SW480 (cell line): ENCODE measurements around the gene BCAM.
A peak's percentile ranks its signal among the peaks of the same experiment; 100 is the strongest.
"Not testable (repeated sequence)": the region's sequence is repeated elsewhere in the genome, so short reads cannot be mapped to it uniquely, and the experiment has no call there.

Experiments used
- DNase-seq: peaks from one replicate; pipeline ENCODE4 v3.0.0-alpha.2; 2016; ENCODE audit warnings: low spot score

The BCAM gene

DNA sequence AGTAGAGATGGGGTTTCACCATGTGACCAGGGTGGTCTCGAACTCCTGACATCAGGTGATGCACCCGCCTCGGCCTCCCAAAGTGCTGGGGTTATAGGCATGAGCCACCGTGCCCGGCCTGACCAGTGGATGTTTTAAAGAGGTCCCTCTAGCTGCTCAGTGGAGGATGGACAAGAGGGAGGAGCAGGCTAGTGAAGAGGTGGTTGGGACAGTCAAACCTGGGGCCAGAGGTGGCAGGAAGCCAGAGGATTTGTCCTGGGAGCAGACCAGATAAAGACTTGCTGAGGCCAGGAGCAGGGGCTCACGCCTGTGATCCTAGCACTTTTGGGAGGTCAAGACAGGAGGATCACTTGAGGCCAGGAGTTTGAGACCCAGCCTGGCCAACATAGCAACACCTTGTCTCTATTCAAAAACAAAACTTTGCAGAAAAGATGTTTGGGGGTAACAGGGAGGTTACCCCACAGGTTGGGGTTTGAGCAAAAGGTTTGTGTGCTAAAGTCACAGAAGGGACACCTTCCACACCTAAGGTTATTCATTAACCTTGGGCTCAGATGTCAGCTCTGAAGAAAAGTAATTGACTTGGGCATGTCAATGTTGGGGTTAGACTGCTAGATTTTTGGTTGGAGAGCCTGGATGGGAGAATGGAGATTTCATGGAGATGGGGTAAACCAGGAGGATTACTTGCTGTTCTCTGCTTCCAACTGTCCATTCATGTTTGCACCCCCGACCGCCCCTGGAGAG is 9.0 kb downstream of the BCAM start:
- DNase-seq: no peak

- DNase-seq: no peak
These were observed 9.6 kb downstream of the BCAM start for GRCh38 chr19:44818466-44819031.

GRCh38 chr19:44819246-44819832 is 10.4 kb downstream of the BCAM start:
- DNase-seq: no peak

- no peak for DNase-seq
These were observed 12.0 kb downstream of the BCAM start for GRCh38 chr19:44820648-44821609.

DNA sequence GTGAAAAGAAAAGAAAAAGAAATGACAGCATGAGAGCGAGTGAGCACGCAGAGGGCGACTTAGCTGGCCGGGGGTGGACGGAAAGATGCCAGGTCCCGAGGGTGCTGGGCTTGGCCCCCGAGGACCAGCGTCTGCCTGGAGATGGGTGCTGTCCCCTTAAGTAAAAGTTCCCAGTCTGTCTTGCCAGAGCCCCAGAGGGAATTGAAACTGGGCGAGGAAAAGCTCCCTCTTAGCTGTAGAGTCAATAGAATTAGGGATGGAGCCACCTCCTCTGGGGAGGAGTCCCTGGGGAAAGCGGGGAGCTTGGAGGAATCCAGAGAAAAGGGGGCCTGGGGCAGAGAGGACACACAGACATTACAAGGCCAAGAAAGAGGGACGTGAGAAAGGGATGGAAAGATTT is 13.3 kb downstream of the BCAM start:
- no peak for DNase-seq

GRCh38 chr19:44822670-44823372 is 13.9 kb downstream of the BCAM start:
- DNase-seq: no peak

DNA sequence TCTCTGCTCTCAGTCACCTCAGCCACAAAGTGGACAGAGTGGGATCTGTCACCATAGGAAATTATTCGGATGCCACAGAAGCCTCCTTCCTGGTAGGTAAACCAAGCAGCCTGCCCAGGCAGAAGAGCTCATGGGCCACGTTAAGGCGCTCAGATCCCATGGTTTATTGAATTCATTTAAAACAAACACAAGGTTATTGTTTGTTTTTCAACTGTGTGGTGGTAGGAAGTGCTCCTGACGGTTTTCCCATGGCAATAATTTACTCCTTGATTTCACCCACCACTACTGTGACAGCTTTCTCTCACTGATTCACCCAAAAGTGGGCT is 14.4 kb downstream of the BCAM start:
- DNase-seq: no peak

DNA sequence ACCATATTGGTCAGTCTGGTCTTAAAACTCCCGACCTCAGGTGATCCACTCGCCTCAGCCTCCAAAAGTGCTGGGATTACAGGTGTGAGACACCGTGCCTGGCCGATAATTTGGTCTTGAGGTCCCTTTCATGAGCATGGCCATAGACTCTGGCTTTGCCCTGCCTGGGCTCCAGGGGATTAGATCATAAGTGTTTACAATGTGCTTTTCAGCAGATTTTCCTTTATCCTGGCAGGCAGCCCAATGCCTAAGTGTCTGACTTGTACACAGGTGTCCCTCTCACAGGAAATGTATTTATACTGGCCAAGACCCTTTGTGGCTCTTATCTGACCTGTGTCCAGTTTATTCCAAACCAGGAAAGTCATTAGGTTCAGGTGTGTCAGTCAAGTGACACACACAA is 15.9 kb downstream of the BCAM start:
- no peak for DNase-seq

GRCh38 chr19:44832875-44833274 is 24.0 kb downstream of the BCAM start:
- DNase-seq: not testable (repeated sequence)

- DNase-seq: not testable (repeated sequence)
These were observed 25.5 kb downstream of the BCAM start for GRCh38 chr19:44834399-44834798.

DNA sequence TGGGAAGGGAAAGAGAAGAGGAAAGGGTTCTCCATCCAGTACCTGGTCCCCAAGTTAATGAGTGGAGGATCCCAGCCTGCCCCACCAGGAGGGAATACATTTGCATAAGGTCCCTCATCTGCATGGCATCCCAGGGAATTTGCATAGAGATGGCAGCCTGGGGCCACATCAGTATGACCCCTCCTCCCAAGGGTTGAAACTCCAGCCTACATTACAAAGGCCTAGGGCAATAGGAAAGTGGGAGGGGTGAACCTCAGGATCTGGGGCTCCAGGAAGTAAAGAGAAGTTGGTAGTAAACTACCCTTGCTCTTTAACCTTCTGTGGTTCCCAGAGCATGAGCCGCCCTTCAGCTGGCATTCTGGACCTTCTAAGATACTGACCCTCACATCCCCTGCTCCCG is 30.4 kb downstream of the BCAM start:
- DNase-seq: no peak

GRCh38 chr19:44840811-44841210 is 31.9 kb downstream of the BCAM start:
- no peak for DNase-seq

DNA sequence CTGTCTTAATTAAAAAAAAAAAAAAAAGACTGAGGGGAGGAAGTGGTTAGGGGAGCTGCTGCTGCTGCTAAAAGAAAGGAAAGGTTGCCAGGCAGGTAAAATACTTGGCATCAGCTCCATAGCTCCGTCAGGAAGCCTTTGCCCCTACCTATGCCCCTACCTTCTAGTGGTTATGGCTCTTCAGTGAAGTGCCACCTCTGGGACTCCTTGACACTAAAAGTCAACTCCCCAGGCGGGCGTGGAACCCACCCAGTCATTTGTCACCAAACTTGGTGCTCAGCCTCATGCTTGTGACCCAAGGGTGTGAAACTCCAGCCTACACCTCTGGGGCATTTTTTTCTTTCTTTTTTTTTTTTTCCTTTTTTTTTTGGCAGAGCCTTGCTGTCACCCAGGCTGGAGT is 32.3 kb downstream of the BCAM start:
- DNase-seq: no peak

GRCh38 chr19:44845286-44845611 is 36.3 kb downstream of the BCAM start:
- DNase-seq: no peak

DNA sequence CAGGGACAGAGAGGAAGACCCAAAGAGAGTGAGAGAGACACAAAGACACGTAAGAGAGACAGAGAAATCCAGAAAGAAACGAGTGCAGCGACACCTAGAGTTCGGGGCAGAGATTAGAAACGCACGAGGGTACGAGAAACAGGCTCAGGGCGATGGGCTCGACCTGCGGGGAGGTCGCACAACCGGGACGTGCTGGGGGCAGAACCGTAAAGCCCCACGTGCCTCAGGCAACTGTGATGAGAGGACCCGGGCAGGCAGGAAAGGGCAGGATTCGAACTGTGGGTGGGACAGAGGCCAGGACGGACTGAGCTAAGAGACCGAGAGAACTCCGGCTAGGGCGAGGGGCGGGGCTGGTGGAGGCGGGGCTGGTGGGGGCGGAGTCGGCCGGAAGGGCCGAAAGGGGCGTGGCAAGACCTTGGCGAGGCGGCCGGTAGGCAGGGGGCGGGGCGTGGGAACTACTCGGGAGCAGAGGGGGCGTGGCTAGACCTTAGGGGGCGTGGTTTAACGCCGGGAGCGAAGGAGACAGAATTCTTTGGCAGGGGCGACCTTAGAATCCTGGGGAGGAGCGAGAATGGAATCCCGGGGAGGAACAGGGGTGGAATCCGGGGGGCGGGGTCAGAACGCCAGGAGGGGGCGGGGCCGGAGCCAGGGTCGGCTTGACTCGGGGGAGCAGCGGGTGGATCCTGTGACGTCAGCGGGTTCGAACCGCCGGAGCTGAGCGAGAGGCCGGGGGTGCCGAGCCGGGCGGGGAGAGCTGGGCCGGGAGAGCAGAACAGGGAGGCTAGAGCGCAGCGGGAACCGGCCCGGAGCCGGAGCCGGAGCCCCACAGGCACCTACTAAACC is 36.9 kb downstream of the BCAM start, which contains the start of gene NECTIN2:
NECTIN2 (plus strand) TSS at position 686 of the 843 bp plus-strand sequence. CDS start 229 bp downstream, outside the sequence.
- peak; percentile 95 for DNase-seq

DNA sequence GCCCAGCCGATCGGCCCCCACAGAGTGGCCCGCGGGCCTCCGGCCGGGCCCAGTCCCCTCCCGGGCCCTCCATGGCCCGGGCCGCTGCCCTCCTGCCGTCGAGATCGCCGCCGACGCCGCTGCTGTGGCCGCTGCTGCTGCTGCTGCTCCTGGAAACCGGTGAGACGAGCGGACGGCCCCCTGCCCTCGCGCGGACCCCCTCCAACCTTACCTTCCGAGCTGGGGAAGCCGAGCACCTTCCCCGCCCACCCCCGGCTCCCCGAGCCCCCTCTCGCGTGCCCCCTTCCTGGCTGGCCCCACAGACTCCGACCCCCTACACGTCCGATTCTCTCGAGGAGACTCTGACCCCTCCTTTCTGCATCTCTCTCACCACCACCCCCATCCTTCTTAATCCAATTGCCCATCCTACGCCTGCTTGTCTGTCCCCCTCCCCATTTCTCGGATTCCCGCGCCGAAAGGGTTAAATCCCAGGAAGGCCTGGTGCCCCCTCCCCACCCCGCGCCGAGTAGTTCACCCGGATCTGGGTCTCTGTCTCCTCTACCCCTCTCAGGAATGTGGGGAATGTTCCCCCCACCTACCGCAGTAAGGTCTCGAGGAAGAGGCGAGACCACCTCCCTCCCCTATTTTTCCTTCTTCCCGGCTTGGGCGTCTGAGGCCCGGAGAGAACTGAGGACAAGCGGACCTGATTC is 37.7 kb downstream of the BCAM start:
- DNase-seq: no peak

- DNase-seq: no peak
These were observed 38.5 kb downstream of the BCAM start for GRCh38 chr19:44847144-44848035.

- DNase-seq: no peak
These were observed 39.3 kb downstream of the BCAM start for GRCh38 chr19:44848036-44848811.
